Measurements from ENCODE around the gene TSKS.
A peak's percentile ranks its signal among the peaks of the same experiment; 100 is the strongest.
"Not testable (repeated sequence)": the region's sequence is repeated elsewhere in the genome, so short reads cannot be mapped to it uniquely, and the experiment has no call there.

TSKS gene

DNA sequence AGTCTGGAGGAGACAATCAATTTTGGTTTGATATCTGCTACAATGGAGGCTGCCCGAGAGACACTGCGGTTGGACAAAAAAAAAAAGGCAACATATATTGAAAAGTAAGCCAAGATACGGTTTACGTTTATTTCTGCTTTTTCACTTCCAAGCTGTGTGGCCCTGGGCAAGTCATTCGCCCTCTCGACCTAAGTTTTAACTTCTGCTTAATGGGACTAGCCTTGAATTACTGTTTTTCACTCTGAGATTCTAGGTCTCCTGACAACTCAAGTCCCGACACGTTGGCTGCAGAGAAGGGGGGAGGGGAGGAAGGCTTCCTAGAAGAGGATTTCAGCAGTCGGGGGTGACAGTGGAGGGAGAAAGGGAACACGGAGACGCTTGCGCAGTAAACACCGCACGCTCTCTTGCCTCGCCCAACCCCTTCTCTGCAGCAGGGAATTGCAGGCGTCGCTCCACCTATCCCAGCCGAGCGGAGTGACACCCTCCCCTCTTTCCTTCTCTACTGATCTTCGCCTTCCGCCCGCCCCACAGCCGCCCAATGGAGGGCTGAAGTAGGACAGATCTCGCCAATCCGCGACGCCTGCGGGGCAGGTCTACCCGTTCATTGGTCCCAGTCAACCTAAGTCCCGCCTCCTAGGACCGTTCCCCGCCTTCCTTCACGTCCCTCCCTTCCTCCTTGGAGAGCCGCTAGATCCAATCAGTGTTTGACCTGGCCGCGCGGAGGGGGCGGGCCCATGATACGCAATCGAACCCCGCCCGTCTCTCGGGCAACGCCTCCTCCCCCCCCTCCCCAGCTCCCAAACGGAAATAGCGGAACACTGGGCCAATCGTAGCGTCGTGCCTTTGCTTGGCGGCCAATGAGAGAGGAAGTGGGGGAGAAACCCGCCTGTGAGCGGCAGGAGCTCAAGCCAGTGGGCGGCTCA, 3.2 kb upstream of the TSKS start:
- DNase-seq = peak; percentile 100

DNA sequence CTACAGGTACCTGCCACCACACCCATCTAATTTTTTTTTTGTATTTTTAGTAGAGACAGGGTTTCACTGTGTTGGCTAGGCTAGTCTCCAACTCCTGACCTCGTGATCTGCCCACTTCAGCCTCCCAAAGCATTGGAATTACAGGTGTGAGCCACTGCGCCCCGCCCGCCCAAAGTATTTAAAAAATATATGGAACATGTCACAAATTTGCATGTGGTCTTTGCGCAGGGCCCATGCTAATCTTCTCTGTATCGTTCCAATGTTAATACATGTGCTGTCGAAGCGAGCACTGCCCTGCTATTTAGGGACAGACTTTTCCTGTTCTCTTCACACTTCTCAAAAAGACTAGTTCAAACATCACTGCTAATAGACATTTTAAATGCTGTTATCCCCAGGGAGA, 1.2 kb upstream of the TSKS start:
- no peak for DNase-seq

DNA sequence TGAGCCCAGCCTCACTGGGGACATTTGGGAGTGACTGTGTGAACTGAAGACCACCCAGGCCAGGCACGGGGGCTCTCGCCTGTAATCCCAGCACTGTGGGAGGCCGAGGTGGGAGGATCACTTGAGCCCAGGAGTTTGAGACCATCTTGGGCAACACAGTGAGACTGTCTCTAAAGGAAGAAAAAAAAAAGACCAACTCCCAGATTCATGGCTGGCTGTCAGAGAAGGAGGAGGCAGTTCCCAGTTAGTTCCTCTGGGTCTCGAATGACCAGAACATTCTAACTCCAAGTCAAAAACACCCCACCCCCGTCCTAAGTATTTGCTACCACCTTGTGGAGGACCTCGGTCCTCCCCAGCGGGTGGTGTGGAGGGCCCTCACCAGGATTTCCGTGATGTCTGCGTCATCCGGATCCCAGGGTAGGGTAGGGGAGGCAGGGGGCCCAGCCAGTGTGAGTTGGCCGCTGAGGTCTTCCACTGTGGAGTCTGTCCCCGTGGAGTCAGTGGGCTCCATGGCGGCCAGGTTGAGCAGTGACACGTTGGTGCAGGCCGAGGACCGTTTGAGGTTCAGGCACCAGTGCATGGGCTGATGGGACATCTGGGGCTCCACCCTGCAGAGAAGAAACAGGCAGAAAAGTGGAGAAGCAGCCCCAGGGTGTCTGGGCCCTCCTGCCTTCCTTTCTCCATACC, 1.3 kb downstream of the TSKS start:
- DNase-seq = no peak

DNA sequence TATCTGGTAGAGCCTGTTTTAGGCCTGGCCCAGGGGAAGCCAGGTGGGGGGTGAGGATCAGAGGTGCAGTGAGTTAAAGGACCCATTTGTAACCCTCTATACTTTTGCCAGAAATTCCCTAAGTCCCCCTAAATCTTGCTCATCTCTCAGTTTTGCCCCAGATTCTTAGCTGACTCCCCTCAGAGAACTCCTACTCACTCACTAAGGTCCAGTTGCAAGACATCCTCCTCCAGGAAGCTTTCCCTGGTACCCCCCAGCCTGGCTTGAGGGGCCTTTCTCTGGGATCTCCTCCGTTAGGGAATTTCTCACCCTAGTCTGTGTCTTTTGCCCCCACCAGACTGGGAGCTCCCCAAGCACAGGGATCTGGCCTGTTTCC, 1.9 kb downstream of the TSKS start:
- no peak for DNase-seq

DNA sequence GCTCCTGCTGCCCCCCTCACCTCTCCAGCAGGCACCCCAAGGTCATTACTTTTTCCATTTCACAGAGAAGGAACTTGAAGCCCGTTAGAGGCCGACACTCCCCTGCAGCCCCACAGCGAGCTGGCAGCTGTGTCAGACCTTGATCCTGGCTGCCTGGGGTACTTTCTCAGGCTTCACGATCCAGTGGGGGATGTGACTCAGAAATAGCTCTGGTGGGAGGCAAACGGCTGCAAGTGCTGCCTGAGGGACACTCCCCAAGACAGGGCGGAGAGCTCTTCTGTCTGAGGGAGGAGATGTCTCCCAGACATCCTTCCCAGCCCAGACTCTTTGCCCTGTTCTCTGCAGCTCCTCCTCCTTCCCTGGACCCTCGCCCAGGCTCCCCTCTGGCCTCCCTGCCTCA, 4.8 kb downstream of the TSKS start:
- no peak for DNase-seq

DNA sequence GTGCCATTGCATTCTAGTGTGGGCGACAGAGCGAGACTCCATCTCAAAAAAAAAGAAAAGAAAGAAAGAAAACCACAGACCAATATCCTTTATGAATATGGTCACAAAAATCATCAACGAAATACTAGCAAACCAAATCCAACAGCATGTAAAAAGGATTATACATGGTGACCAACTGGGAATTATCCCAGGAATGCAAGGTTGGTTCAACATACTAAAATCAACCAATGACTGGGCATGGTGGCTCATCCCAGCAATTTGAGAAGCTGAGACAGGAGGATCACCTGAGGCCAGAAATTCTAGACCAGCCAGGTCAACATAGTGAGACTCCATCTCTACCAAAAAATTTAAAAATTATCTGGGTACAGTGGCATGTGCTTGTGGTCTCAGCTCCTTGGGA, 7.2 kb downstream of the TSKS start:
- DNase-seq = no peak

DNA sequence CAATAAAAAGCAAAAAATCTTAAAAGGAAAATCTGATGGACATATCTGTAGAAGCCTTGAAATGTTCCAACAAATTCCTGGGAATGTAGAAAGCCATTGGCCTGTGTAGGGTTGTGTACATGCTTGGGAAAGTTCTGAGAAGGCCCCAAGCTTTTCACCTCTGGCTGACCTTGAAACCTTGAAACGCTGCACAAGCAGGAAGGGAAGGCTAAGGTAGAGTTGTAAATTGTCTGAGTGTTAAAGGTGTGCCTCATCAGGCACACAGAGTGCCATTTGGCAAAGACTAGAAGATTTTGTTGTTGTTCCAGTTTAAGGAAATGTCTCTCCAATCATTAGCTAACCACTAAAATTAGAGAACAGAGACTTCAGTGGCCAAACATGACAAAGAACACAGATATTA, 10.4 kb downstream of the TSKS start:
- DNase-seq = no peak

DNA sequence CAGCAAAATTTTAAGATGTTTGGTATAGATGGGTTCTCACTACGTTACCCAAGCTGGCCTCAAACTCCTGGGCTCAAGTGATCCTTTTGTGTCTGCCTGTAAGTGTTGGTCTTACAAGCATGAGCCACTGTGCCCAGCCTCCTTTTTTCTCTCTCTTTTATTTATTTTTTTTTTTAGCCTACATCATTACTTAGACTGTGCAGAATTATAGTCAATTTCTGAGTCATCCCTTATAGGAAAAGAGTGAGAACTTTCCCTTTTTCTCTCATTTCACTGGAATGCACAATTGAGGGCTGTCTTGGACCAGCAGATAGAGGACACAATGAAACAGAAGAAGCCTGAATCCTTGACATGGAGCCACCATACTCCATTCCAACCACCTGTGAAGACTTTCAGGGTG, 13.3 kb downstream of the TSKS start:
- DNase-seq = no peak

DNA sequence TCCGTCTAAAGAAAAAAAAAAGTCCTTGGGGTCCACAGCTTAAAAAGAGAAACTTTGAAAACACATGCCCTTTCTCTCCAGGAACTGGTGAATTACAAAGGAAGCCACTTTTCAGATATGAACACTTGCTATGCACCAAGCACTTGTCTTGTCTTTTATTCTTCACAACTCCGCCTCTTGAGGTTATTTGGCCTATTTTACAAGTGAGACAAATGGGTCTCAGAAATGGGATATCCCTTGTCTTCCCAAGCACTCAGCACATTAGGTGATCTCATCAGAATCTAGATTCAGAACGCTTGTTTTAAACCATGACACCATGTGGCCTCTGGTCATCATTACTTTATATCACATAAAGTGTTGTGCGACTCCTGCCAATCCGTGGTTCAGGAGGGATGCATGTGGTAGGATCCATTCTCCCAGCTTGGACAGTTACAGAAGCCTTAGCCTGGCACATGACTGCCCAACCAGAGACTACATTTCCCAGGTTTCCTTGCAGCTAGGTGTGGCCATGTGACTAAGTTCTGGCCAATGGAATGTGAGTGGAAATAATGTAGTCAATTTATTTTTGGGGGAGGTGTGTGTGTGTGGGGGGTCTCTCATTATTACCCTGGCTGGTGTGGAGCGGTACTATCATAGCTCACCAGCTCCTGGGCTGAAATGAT, 13.9 kb downstream of the TSKS start:
- no peak for DNase-seq

DNA sequence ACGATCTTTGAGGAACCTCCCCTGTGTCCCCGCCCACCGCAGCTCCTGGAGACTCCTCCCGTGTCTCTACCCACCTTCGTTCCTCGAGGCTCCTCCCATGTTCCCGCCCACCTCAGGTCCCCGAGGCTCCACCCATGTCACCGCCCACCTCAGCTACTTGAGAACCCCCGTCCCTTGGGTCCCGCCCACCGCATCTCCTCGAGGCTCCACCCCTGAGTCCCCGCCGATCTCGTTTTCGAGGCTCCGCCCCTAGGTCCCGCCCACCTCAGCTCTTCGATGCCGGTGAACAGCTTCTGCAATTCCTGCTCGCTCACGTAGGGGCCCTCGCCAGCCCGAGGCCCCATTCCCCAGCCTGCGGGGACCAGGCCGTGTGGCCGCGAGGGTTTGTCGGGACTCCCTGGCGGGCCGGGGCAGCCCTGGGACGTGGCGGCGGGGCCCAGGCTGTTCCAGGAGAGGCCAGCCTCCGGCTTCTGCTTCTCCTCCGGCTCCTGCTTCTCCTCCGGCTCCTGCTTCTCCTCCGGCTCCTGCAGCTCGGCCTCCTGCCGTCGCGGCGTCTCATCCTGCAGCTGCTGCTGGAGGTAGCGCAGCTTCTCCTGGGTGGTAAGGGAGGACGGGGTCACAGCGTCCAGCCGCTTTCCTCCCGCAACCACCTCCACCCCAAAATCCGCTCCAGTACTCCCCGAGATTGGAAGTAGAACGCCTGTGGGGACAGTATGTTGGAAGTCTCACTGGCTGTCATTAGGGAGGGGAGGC, 16.7 kb downstream of the TSKS start:
- DNase-seq = no peak

DNA sequence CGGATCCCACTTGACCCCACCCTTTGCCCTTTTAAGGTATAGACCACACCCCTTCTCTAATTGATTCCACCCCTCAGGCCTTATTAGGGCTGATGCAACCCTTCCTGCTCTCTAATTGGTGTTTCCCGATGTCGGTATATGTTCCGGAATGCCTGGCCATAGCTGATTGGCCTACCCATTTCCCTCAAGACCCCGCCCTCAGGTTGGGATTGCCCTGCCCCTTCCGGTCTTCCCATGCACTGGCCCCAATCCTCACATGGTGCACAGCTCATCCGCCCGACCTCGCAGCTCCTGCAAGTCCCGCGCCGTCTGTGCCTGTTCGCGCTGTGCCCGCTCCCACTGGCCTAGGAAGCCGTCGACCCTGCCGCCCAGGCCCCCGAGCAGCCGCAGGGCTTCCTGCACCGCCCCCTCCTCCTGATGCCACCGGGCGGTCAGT, 18.1 kb downstream of the TSKS start:
- DNase-seq = no peak

DNA sequence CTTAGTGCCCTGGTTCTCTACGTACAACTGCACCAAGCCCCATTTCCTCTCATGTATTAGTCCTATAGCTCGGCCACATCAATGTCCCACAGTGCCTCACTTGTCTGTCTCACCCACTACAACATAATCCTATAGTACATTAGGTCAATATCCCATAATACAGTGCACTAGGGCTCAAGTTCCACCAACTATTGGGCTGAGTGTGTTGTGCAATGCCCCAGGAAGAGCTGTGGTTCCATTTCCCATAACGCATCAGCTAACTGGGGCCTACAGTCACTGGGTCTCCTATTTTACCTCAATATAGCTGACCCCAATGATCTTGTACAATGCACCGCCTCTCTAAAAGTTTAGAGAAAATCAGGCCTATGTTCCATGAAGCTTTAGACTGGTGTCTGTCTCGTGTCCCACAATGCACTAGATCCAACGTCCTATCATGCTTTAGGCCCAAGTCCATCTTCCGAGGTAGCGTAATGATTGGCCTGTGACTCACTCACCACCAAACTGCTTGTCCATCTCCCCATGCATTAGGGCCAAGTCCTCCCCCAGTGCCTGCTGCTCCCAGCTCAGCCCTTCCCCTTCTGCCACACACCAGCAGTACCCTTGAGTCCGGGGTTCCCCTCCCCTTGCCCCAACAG, 21.8 kb downstream of the TSKS start:
- no peak for DNase-seq

DNA sequence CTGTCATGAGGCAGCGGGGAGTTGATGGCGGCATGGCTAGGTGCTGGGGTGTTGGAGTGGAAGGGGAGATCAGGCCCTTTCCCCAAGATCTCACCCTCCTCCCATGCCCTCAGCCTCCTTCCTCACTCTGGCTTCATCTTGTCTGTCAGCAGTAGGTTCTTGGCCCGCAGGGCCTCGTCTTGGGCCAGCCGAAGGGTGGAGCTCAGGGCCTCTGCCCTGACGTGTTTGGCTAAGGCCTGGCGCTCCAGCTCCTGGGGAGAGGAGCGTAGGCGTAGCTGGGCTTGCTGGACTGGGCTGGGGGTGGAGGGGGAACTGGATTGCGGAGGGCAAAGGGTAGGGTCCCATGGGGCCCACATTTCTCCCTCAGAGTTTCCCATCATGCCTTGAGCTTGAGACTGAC, 23.2 kb downstream of the TSKS start:
- DNase-seq = no peak

DNA sequence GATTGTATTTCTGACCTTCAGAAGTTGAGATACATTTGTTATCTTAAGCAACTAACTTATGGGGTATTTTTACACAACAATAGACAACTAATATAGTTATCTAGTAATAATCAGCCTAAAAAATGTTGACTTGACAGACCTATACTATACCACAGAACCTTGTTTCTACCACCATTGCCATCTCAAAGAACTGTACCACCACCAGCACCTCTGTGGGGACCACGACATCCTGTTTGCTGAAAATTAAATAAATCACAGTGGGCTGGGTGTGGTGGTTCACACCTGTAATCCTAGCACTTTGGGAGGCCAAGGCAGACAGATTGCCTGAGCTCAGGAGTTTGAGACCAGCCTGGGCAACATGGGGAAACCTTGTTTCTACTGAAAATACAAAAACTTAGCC, 24.0 kb downstream of the TSKS start:
- no peak for DNase-seq

DNA sequence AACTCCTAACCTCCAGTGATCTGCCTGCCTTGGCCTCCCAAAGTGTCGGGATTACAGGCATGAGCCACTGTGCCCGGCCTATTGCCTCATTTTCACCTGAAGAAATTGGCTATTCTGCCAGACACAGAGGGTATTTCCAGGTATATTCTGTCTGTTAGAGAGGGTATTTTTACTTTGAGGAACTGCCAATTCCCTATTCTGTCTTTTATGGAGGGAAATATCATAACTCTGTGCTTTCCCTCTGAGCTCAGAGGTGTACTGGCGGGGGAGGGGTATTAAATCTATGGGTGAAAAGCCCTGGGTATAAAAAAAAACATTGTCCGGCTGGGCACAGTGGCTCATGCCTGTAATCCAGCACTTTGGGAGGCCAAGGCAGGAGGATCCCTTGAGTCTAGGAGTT, 24.8 kb downstream of the TSKS start:
- no peak for DNase-seq

DNA sequence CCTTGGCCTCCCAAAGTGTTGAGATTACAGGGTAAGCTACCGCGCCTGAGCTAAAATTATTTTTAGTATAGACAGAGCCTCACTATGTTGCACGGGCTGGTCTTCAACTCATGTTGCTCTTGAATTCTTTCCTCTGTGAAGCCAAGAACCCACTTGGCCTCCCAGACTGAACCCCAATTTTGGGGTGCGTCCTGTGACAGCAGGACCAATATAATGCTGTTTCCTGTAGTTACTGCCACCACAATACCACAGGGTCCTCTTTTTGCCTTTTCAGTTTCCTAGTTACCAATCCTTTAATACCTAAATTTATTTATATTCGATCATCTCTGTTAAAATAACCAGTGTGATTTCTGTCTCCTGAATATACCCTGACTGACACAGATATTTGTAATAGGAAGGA, 32.9 kb downstream of the TSKS start:
- DNase-seq = no peak

DNA sequence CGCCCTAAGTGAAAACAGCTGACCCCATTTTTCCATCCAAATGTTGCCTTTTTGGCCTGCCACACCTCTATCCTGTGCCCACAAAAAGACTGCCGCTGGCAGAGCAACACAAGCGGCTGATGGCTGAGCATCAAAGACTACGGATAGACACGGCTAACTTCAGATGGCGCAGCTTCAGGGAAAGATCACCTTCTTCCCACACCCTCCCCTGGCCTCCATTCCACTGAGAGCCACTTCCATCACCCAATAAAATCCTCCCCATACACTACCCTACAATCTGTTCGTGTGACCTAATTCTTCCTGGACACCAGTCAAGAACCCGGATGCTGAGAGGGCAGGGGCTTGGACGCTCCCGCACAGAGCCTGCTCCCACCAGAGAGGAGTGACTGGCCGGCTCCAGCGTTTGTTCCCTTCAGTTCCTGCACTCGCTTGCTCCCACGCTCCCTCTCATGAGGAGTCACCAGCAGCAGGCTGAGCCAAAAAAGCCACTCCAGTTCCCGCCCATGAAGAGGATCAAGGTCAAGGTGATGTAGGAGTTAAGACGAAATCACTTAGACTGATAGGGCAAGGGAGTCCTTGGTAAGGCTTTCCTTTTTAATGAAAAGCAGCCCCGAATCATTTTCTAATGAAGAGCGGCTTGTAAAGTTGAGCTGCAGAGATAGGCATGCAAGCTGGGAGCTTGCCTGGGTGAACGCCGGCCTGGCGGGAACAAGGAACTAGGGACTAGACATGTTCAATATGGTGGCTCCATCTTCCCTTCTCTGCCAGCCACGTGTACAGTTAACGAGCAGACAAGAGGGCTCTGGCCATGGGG, 35.7 kb downstream of the TSKS start:
- DNase-seq = no peak

DNA sequence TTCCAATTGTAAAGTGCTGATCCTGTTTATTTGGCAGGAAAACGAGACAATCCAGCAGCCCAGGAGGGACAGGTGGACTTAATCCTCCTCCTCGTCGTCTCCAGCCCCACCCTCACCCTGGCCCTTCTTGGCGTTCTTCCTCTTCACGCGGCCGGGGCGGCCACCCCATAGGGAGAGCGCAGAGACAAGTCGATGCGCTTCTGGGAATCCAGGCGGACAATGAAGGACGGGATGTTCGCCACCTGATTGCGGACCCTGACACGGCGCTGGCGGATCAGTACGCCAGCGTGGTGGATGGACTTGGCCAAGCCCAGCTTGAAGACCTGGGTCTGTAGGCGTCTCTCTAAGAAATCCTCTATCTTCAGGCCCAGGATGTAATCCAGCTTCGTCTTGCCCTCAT, 43.7 kb downstream of the TSKS start:
- DNase-seq = not testable (repeated sequence)

DNA sequence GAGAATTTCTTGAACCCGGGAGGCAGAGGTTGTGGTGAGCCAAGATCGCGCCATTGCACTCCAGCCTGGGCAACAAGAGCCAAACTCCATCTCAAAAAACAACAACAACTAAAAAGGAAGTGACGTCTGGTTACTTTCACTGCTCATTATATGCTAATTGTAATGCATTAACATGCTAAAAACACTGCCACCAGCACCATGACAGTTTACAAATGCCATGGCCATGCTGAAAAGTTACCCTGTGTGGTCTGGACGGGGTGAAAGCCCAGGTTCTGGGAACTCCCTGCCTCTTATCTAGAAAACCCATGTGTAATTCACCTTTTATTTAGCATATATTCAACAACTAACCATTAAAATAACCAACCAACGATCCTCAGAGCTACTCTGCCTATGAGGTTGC, 44.1 kb downstream of the TSKS start:
- DNase-seq = no peak

DNA sequence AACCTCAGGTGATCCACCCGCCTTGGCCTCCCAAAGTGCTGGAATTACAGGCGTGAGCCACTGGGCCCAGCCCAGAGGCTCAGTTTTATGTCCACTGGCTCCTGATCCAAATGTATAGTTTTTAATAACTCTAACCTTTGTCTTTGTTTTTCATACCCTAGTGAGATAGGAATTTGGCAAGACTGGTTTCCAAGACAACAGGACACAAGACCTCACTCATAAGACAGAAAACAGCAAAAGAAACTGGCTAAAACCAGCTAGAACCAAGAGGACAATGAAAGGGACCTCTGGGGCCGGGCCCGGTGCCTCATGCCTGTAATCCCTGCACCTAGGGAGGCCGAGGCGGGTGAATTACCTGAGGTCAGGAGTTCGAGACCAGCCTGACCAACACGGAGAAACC, 44.6 kb downstream of the TSKS start:
- DNase-seq = no peak

DNA sequence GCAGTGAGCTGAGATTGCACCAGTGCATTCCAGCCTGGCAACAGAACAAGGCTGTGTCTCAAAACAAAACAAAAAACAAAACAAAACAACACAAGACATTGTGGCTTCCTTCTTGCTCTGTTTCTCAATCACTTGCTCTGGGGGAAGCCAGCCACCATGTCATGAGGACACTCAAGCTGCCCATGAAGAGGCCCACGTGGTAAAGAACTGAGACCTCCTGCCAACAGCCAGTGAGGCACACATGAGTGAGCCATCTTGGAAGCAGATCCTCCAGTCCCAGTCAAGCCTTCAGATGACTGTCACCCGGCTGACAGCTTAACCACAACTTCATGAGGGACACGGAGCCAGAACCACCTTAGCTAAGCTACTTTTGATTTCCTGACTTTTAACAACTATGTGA, 47.0 kb downstream of the TSKS start:
- DNase-seq = peak; percentile 21
